ENCODE data around the gene CHST8.
"Not testable (repeated sequence)": the region's sequence is repeated elsewhere in the genome, so short reads cannot be mapped to it uniquely, and the experiment has no call there.

CHST8 gene

DNA sequence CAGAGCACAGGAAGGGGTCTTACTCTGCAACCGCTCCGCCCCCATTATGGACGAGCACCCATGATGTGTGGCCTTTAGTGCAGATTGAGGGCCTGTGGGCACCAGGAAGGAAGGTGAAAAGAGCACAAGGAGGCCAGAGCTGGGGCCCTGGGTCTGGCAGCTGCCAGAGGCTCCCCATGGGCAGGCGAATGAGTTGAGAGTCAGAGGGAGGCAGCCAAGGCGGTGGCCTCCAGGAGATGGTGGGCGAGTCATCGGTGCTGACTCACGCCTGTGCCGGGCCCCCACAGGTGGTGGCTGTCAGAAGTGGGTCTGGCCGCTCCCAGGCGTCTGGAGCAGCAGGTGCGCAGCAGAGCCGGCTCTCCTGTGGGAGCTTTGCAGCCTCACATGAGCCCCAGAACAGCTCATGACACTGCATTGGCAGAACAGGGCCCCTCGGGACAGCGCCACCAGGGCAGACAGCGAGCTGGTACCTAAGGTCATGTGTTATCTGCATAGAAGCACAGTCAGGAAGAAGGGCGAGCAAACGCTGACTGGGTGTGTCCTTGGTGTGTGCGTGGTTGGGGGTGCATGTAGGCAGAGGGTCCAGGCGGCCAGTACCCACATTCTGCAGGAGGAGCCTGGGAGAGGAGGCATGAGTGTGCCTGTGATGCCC lies 68.8 kb downstream of the CHST8 start:
- DNase-seq (ENCODE audit: low read depth in 2 of 2): no peak

DNA sequence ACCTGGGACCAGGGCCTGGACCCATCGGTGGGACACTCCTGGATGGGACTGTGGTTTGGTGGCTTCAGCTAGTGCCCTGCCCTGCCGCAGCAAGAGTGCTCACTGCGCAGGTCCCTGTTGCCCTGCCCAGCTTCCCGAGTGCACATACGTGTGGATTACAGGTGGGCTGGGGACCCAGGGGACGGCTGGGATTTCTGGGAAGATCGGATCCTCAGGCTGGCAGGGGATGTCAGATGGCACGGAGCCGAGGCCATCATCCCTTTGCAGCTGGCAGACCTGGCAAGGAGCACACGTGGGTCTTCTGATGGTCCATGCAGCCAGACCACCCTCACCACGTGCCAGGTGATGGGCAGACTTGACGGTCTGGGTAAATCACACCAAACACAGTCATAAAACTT lies 69.3 kb downstream of the CHST8 start:
- no peak for DNase-seq (ENCODE audit: low read depth in 2 of 2)

DNA sequence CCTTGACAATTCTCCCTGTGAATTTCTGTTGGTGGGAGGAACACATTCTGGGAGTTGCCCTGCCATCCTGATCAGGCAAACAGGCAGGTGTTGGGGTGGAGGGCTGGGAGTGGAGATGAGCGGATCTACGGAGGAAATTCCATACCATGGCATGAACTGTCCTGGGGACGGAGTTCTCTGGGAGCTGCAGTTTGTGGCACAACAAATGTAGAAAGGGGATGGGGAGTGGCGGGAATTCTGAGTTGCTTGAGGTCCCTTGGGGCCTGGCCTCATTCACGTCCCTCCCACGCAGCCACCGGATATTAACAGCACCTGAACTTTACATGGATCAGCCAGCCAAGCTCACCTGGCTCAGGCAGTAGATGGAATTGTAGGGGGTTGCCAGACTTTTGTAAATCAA lies 70.0 kb downstream of the CHST8 start:
- DNase-seq (ENCODE audit: low read depth in 2 of 2): no peak

DNA sequence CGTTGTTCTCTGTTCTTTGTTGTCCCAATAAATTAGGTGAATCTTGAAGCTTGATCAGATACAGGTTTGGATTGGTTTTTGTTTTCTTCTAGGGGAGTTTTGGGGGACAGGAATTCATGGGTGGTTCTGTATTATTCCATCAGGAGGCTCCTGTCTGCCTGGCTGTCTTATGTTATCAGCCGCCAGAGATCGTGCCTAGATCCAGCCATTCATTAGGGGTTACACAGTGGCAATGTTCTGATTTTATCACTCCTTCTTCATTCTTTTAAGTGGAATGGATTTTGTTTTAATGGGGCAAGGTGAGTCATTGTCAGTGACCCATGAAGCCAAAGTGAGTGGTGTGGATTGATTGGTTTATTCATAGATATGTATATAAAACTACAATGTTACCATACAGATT lies 71.9 kb downstream of the CHST8 start:
- no peak for DNase-seq (ENCODE audit: low read depth in 2 of 2)

DNA sequence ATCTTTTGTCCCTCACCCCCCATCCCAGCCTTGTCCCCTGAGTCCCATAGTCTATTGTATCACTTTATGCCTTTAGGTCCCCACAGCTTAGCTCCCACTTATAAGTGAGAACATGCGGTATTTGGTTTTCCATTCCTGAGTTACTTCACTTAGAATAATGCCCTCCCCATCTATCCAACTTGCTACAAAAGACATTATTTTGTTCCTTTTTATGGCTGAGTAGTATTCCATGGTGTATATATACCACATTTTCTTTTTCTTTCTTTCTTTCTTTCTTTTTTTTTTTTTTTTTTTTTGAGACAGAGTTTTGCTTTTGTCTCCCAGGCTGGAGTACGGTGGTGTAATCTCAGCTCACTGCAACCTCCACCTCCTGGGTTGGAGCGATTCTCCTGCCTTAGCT lies 73.8 kb downstream of the CHST8 start:
- not testable (repeated sequence) for DNase-seq (ENCODE audit: low read depth in 2 of 2)

DNA sequence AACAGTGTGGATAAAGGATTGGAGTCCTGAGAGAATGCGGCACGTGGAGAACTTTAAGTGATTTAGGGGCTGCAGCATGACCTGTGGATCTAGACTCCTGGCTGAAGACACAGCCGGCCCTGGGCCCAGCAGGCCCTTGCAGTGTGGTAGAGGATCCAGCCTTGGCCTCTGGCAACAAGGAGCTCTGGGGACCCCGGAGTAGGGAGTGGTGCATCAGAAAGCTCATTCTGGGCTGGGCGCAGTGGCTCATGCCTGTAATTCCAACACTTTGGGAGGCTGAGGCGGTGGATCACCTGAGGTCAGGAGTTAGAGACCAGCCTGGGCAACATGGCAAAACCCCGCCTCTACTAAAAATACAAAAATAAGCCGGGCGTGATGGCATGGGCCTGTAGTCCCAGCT lies 76.0 kb downstream of the CHST8 start:
- DNase-seq (ENCODE audit: low read depth in 2 of 2): no peak

DNA sequence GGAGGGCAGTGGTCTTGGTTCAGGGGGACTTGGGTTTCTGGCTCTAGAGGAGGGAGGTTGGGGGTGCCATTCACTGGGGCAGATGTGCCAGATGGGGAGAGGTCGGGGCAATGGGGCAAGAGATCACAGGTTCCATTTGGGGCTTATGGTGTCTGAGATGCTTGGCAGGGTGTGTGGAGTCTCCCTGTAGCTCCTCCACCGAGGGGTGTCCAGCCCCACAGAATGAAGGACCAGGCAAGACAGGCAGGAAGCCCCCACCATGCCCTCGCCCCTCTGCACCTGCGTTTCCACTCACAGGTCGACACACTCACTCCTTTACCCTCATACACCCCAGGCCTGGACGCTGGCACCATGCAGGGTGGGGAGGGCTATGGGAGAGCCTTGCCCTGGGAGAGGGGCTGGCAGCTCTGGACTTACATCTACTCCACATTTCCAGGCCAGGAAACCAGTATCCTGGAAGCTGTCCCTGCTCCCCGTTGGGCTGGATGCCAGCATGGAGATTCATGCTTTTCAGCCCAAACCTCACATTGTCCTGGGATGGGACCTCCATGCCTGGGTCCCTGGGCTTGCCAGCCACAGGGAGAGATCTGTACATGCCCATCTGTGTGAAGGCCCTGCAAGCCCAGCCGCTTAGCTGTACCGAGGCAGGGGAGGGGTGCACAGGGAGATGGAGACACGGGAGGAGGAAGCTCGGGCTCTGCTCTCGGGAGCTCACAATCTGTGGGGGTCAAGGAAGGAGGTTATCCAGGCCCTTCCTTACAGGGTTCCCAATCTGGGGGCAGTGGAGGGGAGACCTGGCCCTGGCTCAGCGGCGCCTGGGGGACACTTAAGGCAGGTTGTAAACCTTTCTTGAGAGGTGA lies 77.1 kb downstream of the CHST8 start:
- no peak for DNase-seq (ENCODE audit: low read depth in 2 of 2)

DNA sequence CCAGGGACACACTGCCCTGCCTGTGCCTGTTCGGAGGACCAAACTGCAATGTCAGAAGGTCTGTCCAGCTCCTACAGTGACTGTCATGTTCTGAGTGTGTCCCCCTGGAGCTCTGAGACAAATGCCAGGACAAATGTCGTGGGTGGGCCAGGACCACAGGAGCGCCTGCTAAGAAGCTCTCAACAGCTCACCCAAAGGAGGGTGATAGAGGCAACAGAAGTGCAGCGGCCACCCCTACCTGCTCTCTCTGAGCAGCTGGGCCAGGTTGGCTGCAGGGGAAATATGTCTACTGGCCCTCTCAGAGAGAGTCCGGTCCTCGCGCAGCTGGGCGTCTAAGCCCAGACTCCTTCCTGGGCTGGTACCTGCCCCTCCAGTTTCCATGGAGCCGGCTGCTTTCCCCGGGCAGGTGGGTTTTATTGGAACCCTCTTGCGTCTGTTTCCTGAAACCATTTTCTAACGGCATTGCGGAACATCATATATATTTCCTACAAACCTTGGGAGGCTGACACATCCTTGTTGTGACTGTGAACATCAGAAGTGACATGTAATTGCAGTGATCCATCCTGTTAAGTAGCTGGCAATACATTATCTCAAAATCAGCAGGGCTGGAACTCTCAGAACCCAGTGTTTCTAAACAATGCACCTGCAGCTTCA lies 78.1 kb downstream of the CHST8 start:
- no peak for DNase-seq (ENCODE audit: low read depth in 2 of 2)

DNA sequence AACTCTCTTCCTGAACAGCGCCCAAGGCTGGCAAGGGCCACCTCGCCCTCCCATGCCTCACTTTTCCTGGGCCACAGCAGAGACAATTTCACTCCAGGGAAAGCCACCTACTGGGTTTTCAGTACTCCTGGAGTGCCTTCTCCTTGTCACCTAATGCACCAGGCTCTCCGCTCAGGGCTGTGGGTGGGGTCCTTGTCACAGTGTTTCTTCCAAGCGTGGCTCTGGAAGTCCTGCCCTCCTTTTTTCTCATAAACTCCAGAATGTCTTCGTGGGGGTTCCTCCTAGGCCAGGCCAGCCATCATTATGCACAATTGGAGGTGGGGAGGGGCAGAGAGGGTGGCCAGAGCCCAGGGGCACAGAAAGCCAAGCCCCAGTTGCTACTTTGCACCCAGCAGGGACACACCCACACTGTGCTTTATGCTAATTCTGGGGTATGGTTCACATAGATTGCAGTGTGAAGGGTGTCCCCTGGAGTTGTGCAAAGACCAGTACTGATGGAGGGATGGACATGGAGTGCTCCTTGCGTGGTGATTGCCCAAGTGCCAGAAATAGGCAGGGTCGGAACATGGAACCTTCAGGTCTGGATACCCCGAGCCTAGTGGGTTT lies 78.8 kb downstream of the CHST8 start:
- DNase-seq (ENCODE audit: low read depth in 2 of 2): no peak

DNA sequence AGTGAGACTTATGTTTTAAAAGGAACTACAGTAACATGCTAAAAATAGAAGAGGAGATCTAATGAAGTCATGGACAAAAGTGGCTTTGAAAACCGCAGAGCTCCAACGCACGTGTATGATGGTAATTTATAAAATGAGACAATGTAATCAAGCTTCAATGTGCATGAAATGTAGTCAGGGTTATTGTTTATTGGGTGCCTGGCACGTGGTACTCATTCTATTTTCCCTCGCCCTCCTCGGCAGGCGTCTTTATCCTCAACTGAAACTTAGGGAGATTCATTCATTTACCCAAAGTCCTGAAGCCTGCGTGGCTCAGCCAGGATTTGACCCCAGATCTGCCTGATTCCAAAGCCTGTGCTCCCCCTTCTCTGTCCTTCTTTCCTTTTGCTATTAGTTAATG lies 79.8 kb downstream of the CHST8 start:
- no peak for DNase-seq (ENCODE audit: low read depth in 2 of 2)

DNA sequence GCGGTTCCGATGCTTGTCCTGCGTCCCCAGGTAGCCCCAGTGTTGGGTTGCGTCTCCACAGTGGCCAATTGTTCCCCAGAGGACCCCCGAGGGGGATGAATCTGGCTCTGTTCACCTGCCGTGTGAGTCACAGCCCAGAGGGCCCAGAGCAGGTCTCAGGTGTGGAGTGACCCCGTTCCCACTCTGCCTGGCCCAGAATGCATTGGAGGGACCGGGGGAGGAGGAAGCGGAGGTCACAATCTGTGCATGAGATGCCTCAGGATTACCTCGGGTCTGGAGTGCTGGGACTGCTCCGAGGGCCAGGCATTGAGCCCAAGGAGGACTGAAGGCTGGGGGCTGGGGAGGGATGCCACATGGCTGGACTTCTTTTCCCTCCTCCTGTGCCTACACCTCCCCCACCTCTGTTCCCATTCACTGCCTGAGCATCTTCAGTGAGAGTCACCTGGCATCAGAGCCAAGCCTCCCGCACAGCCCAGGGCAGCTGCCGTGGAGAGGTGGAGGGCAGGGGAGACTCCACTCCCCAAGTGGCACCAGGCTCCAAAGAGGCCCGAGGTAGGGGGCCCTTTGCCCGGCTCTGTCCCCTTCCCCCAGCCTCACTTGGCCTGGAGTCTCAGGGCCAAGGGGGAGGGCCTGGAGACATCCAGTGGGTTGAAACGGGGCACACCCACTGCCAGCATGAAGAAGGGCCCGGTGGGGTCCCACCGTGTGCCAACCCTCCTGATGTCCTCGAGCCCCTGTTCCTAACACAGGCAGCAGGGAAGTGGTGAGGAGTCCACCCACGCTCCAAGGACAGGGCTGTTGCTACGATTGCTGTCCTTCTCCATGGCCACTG lies 81.1 kb downstream of the CHST8 start:
- no peak for DNase-seq (ENCODE audit: low read depth in 2 of 2)

DNA sequence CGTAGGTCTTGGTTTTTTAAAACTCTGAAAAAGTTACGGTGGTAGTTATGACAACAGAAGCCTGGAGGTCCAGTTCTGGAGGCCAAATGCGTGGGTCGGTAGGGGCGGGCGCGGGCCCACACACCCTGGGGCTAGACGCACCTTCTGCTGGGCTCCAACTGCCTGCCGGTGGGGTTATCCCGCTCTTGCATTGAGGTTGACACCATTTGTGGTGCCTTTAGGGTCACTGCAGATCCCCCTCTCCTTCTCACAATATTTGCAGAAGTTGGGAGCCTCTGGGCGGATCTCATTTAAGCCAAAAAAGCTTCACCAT lies 81.6 kb downstream of the CHST8 start:
- DNase-seq (ENCODE audit: low read depth in 2 of 2): no peak

DNA sequence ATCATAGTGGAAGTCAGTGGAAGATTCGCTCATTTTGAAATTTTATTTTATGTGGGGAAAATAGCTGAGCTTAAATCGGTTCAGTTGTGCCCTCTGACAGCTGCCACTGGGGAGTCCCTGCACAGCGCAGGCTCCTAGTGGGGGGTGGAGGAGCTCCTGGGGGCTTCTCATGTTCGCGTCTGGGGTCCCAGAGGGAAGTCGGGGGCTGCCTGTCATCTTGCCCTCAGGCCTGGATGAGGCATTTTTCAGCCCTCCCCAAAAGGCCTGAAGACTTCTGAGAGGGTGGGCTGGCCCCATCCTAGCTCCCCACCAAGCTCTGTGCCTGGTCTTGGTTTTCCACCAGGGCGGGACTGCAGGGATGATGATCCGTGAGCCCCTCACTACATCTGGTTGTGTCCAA lies 82.1 kb downstream of the CHST8 start:
- no peak for DNase-seq (ENCODE audit: low read depth in 2 of 2)

DNA sequence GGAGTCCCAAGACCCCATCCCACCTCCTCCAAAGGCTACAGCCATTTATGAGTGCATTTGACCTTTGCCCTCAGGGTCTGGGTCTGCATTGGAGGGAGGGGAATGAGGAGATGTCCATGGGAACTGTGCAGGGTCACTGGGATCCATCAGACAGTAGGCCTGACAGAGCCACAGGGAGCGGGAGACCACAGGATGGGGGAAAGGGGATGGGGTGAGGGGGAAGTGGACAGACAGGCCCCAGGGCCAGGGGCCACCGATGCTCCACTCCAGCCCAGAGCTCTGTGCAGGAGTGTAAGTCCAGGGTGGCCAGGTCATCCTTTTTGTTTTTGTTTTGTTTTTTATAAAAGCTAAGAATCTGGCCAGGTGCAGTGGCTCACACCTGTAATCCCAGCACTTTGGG lies 82.5 kb downstream of the CHST8 start:
- DNase-seq (ENCODE audit: low read depth in 2 of 2): no peak

DNA sequence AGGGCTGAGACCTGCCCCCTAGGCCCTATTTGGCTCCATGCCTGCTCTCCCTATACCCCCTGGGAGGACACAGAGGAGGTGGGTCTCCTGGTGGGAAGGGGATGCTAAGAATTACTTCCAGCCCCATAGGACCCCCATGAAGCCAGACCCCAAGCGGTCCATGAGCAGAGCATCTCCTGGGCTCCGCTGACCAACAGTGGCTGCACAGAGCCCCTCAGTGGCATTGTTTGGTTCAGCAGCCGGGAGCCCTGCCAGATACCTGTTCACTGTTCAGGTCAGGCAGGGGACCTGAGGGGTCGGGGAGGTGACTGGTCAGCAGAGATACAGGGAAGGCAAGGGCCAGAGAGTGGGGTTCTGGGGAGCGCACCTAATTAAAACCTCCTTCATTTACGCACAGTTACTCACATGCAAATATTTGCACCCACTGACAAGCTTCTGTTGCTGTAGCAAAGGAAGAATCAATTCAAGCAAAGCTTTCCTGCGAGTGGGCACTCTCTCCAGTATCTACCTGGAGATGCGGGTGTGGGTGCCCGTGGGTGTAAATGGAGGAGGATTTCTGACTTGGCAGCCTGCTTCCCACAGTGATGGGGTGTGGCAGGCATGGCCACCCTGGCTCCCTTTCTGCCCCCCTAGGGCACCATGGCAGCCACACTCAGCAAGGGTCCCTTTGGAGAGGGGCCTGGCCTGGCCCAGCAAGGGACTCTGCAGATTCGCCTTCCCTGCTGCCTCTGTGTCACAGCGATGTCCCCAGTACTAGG lies 83.5 kb downstream of the CHST8 start:
- DNase-seq (ENCODE audit: low read depth in 2 of 2): no peak

DNA sequence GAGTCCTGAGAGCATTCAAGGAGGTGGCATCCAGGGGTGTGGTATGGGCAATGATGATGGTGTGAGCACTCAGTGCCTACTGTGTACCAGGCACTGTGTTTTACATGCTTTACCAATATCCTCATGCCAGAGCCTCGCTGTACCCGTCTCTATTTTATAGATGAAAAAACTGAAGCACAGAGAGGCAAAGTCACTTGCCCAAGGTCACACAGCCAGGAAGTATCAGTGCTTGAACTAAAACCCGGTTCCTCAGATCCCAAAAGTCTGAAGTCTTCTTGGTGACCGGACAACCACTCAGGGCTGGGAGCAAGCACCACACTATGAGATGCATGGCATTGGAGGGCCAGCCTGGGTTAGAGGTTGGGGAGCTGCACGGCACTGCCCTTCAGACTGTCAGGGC lies 84.1 kb downstream of the CHST8 start:
- no peak for DNase-seq (ENCODE audit: low read depth in 2 of 2)

DNA sequence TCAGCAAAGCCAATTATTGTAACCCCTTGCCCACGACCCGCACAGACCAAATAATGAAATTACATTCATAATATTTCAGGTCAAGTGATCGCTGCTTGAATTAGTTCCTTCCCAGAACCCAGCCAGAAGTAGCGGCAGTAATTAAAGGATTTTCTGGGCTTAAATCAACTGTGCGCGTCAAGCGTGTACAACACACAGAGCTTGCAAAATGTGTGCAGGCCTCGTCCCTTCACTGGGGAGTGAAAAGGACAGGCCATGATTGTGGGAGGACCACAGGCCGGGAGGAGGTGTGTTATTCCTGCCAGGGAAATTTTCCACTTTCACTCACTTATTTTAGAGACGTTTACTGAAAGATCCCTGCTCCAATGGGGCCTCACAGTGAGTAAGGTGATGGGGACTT lies 84.9 kb downstream of the CHST8 start:
- no peak for DNase-seq (ENCODE audit: low read depth in 2 of 2)

DNA sequence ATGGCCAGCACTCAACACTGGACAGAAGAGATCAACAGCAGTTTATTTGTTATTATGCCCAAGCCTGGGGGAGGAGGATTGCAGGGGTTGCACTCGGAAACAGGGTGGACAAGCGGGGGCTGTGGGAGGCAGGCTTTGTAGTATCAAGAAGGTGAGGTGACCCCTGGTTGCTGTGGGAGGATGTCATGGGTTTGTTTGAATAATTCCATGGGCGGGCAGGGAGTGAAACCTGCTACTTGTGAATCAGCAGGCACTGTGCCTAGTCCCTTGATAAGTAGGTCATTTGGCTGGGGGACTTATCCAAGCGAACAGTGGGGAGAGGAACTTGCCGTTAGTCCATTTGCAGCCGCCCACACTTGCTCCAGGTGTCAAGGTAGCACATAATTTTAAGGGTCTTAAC lies 90.5 kb downstream of the CHST8 start:
- DNase-seq (ENCODE audit: low read depth in 2 of 2): no peak

DNA sequence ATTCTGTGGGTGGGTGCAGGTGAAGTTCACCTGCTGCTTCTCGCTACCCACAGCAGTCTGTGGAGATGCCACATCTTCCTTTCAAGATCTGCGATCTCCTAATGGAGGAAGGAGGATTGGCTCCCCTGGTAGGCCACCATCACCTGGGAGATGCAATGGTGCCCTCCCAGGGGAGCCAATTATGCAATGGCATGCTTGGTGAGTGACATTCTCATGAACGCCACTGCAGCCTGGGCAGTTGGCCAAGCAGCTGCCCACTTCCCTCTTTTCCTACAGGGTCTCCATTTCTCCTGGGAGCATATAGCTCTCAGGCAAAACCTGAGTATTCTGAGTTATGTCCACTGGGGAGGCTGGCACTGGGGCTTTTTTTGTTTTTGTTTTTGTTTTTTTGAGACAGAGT lies 91.4 kb downstream of the CHST8 start:
- DNase-seq (ENCODE audit: low read depth in 2 of 2): no peak

DNA sequence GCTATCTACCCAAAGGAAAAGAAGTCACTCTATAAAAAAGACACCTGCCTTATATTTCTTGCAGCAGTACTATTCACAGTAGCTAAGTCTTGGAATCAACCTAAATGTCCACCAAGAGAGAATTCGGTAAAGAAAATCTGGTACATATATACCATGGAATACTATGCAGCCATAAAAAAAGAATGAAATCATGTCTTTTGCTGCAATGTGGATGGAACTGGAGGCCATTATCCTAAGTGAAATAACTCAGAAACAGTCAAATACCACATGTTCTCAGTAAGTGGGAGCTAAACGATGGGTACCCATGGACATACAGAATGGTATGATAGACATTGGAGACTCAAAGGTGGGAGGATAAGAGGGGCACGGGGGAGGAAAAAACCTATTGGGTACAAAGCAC lies 92.4 kb downstream of the CHST8 start:
- DNase-seq (ENCODE audit: low read depth in 2 of 2): no peak

DNA sequence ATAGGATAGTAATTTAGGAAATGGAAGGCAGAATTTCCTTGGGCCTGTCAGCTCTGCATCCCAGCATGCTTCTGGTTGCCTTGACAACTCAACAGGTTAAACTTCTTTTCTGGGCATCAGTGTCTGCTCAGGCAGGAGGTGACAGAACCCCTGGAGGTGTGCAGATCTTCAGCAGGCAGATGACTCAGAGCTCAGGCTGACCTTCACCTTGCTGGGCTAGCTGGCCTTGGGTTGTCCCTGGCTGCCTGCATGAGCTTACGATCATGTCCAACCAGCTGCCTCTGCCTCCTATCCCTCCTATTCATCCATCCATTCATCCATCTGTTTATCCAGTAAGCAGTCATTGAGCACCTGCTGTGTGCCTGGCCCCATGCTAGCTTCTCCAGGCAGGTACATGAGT lies 93.7 kb downstream of the CHST8 start:
- no peak for DNase-seq (ENCODE audit: low read depth in 2 of 2)
